Kidney capillary endothelial cell (primary cell): ENCODE measurements around the gene SHLD1.
"Not testable (repeated sequence)": the region's sequence is repeated elsewhere in the genome, so short reads cannot be mapped to it uniquely, and the experiment has no call there.

Experiments used
- DNase-seq: peaks from one replicate; pipeline ENCODE4 v3.0.0-alpha.2; 2018; ENCODE audit warnings: low spot score

SHLD1 gene

GRCh38 chr20:5749952-5750779 lies at the start of gene SHLD1:
TSS of gene SHLD1 (plus strand) at chr20:5750401. CDS start at chr20:5772866, 22,465 bp downstream.
- peak; percentile 90 for DNase-seq

DNA sequence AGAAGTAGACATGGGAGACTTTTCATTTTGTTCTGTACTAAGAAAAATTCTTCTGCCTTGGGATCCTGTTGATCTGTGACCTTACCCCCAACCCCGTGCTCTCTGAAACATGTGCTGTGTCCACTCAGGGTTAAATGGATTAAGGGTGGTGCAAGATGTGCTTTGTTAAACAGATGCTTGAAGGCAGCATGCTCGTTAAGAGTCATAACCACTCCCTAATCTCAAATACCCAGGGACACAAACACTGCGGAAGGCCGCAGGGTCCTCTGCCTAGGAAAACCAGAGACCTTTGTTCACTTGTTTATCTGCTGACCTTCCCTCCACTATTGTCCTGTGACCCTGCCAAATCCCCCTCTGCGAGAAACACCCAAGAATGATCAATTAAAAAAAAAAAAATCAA lies 47.9 kb upstream of the SHLD1 start:
- DNase-seq: not testable (repeated sequence)

DNA sequence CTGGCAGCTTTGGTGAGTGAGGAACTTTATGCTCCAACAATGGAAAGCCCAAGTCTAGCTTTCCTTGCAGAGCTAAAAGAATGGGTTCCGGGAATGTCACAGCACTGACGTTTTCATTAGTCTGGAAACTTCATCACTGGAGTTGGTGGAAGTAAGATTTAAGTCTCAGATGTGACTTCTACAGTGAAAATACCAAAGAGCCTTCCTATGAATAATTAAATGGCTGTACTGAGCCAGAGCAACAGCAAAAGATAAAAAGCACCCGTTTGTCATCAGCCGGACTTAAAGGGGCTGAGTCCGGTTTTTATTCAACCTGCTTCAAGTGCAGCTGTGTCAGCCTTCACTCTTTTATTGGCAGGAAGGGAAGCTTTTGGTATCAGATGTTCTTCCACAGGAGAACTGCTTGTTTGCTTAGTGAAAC lies 46.5 kb upstream of the SHLD1 start:
- no peak for DNase-seq

- no peak for DNase-seq
Measured at GRCh38 chr20:5705827-5706226, 44.4 kb upstream of the SHLD1 start.

DNA sequence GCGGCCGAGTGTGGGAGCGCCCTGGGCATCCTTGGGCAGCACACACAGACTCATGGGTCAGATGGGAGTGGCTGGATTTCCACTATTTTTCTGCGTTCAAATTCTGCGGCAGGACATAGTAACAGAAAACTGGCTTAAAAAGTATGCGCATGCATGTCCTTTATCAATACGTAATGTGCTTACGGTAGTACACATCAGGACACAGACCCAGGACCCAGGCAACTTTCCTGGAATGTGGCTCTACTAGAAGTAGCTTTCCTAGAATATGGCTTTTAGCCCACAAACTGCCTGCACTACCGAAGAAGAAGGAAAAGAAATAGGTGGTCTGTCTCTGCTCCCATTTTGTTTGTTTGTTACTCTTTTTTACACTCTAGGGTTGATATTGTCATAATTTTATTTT lies 43.4 kb upstream of the SHLD1 start:
- DNase-seq: no peak

GRCh38 chr20:5710551-5710950 lies 39.6 kb upstream of the SHLD1 start:
- DNase-seq: no peak

GRCh38 chr20:5714261-5715041 lies 35.8 kb upstream of the SHLD1 start:
- peak; percentile 60 for DNase-seq

DNA sequence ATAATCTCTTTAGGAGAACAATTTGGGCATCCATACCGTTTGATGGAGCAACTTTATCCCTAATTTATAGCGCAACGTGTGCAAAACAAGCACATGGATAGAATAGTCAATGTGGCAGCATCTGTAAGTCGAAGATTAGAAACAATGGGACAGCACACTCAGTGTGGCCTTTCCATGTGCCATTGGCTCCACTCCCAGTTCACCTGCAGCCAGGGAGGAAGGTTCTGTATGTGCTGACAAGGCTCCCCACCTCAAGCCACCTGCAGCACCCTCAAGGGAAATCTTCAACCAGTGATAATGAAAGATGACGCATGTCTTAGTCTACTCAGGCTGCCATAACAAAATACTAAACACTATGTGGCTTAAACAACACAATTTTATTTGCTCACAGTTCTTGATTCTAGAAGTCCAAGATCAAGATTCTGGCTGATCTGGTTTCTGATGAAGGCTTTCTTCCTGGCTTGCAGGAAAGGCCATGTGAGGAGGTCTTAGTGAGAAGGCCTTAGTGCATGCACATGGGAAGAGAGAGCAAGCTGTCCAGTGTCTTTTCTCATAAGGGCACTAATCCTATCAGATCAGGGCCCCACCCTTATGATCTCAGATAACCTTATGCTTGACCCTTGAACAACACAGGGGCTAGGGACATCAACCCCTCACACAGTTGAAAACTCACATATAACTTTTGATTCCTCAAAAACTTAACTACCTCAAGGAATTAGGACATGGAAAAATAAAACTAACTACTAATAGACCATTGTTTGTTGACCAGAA lies 34.9 kb upstream of the SHLD1 start:
- no peak for DNase-seq

- no peak for DNase-seq
Measured at GRCh38 chr20:5716953-5717352, 33.2 kb upstream of the SHLD1 start.

DNA sequence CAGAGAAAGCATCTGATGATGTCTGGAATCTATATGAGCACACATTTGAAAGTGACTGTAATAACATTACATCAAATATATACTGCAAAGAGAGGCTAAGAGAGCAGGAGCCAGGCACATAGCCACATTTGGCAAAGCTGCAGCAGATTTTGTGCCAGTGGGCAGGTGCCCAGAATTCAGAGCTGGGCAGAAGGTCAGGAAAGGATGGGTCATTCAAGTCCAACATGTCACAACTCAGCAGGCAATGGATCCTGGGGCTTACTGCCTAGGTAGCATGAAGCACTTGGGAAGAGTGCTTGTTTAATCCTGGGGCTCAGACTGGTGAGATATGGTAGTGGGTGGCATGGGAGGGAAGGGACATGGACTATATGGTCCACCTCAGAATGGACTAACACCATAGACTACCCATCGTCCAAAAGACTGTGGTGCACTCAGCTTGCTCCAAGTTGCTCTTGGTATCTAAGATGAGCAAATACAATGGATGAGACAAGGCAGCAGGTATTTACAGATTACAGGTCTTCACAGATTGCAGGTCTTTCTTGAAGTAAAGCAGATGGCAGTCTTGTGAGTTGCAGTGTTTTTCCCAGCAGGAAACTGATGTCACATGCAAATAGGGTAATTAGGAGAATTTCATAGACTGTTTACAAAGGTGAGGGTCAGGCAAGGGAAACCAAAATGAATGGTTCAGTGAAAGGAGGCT lies 31.2 kb upstream of the SHLD1 start:
- DNase-seq: no peak

DNA sequence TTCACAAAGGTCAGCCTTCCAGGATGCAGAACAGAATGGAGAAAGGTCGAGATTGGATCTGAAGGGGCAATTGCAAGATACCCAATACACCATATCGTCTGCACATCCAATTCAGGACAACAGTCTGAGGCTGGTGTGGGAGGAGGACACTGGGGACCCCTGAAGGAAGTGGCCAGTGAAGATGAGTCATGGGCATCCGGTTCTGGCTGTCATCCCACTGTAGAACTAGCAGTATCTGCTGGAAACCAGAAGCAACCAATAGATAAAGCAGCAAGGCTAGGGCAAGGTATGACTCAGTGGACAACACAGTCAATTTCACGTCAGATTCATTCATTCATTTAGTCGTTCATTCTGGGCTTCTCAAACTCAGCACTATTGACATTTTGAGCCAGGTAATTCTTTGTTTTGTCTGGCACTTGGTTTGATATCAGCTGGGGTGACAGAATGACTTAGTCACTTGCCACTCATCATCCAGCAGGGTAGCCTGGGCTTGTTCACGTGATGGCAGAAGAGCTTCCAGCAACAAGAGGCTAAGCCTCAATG lies 30.3 kb upstream of the SHLD1 start:
- no peak for DNase-seq

- no peak for DNase-seq
Measured at GRCh38 chr20:5720696-5721095, 29.5 kb upstream of the SHLD1 start.

- not testable (repeated sequence) for DNase-seq
Measured at GRCh38 chr20:5721356-5721755, 28.8 kb upstream of the SHLD1 start.

DNA sequence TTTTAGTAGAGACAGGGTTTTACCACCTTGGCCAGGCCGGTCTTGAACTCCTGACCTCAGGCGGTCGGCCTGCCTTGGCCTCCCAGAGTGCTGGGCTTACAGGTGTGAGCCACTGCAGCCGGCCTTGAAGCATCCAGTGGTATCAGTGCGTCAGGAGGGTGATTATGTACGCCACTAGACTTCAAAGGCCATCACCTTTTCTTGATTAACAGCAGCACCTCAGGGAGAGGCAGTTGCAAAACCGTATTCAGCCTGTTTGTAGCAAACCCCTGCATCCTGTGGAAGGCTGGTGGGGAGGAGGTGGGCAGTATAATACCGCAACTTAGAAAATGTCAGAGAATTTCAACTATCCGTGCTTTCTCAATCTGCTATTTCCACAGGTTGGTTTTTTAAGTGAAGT lies 27.3 kb upstream of the SHLD1 start:
- DNase-seq: no peak

DNA sequence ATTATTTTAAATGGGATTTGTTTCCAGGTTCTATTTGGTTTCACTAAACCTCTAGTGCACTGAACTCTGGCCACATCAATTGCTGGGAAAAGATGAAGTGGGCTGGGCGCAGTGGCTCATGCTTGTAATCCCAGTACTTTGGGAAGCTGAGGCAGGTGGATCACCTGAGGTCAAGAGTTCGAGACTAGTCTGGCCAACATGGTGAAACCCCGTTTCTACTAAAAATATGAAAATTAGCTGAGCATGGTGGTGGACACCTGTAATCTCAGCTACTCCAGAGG lies 25.1 kb upstream of the SHLD1 start:
- not testable (repeated sequence) for DNase-seq

GRCh38 chr20:5727018-5727515 lies 23.1 kb upstream of the SHLD1 start:
- DNase-seq: no peak

GRCh38 chr20:5729348-5729747 lies 20.9 kb upstream of the SHLD1 start:
- DNase-seq: no peak

DNA sequence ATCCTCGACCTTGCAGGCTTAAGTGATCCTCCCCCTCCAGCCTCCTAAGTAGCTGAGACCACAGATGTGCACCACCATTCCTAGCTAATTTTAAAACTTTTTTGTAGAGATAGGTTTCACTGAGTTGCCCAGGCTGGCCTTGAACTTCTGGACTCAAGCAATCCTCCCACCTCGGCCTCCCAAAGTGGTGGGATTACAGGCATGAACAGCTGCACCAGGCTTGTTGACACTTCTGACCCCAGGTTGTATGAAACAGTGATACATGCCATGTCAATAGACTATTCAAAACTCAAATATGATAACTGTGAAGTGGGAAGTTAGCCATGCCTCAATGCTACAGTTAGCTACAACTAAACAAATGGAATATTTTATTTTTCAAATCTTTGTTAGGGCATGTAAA lies 20.1 kb upstream of the SHLD1 start:
- no peak for DNase-seq

DNA sequence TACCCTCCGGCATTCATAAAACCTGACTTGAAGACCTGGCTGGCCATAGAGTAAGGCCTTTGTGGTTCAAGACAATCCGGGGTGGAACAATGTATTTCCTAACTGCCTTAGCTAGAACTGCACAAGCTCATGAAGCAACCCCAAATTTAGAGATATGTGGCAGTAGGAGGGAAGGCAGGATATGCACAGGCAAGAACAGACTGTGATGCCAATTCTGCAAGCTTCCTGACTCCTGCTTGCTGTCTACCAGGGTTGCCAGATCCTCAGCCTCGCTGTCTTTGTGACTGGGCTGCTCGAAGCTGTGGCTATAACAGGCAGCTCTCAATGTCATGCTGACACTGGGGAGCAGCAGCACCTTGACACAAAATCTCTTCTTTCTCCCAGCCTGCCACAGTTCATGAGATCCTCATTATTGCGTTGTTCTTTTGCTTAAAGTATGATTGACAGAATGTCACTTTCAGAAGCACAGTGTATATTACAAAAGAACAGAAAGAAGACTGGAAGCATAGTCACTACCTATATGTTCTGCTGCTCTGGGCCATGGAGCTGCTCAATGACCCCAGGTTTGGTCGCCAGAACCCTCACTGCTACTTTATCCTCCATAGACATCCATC lies 18.3 kb upstream of the SHLD1 start:
- DNase-seq: no peak

- no peak for DNase-seq
Measured at GRCh38 chr20:5734602-5735001, 15.6 kb upstream of the SHLD1 start.

DNA sequence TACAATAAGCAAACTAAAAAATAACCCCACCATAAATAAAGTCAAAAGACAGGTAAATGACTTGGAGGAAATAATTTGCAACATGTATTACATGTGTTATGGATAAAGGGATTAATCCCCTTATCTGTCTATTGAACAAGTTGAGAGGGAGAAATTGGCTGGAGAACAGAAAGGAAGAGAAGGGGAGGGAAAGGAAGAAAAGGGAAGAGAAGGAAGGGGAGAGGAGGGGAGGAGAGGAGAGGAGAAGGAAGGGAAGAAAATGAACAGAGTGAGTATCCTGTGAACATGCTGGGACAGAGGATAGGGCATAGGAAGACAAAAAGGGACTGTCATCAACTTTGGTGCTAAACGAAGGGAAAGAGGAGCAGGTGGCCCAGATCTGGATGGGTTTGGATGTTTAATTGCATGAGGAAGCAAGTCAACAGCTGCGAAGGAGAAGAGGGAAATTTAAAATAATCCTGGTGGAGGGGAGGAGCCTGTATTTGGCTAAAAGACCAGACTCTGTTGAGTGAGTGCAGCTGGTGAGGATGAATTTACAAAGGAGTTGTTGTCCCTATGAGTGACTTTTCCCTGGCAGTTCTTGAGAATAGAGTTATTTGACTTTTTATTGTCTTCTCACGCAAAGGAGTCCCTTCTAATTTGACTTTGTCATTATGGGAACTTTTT lies 14.2 kb upstream of the SHLD1 start:
- DNase-seq: no peak
